ENCODE results near the gene PPP4R3B.

PPP4R3B gene

GRCh38 chr2:55567298-55567697 lies 50.1 kb downstream of the PPP4R3B start:
- H3K4me3 ChIP-seq (replicated peaks; ENCODE audit: low read depth, low read length): no peak overlapping the region
- H3K27me3 ChIP-seq (replicated peaks; ENCODE audit: control insufficient read depth, insufficient read depth, low read length): no peaks in the 10 kb centered on the region
- TF ChIP-seq CTCF (IDR thresholded peaks at IDR 0.05; ENCODE audit: insufficient read depth, low read length, poor library complexity, severe bottlenecking): no peak
- DNase-seq (ENCODE audit: extremely low read depth, insufficient read length): no peak
- H3K36me3 ChIP-seq (ENCODE audit: control insufficient read depth, insufficient read depth, low read length): peaks cover 7% of the 10 kb centered on the region

DNA sequence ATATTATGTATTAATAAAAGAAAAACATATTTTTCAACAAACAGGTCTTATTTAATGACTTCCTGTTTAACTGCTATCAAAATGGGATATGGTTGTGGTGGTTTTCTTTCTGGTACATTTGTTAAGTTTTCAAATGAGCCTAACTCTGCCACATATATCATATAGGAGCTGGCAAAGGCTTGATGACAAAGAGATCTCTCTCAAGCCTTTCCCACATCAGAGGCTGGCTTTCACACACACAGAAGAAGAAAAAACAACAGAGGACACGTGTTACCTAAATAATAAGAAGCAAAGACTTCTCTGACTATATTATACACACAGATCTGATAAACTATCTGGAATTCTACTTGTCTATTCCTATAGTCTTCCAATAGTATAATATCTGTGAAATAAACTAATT lies 51.8 kb downstream of the PPP4R3B start:
- peaks cover 11% of the 10 kb centered on the region for H3K36me3 ChIP-seq (ENCODE audit: control insufficient read depth, insufficient read depth, low read length)

GRCh38 chr2:55560855-55561254 lies 56.6 kb downstream of the PPP4R3B start:
- no peaks in the 10 kb centered on the region for H3K27me3 ChIP-seq (replicated peaks; ENCODE audit: control insufficient read depth, insufficient read depth, low read length)
- no peak overlapping the region for H3K4me3 ChIP-seq (replicated peaks; ENCODE audit: low read depth, low read length)
- no peak for DNase-seq (ENCODE audit: extremely low read depth, insufficient read length)
- H3K36me3 ChIP-seq (ENCODE audit: control insufficient read depth, insufficient read depth, low read length): peaks cover 10% of the 10 kb centered on the region
- no peak for TF ChIP-seq CTCF (IDR thresholded peaks at IDR 0.05; ENCODE audit: insufficient read depth, low read length, poor library complexity, severe bottlenecking)

More for the DNA sequence above, 51.8 kb downstream of the PPP4R3B start:
- H3K27me3 ChIP-seq (replicated peaks; ENCODE audit: control insufficient read depth, insufficient read depth, low read length): no peaks in the 10 kb centered on the region
- H3K4me3 ChIP-seq (replicated peaks; ENCODE audit: low read depth, low read length): no peak overlapping the region
- TF ChIP-seq CTCF (IDR thresholded peaks at IDR 0.05; ENCODE audit: insufficient read depth, low read length, poor library complexity, severe bottlenecking): no peak
- no peak for DNase-seq (ENCODE audit: extremely low read depth, insufficient read length)

DNA sequence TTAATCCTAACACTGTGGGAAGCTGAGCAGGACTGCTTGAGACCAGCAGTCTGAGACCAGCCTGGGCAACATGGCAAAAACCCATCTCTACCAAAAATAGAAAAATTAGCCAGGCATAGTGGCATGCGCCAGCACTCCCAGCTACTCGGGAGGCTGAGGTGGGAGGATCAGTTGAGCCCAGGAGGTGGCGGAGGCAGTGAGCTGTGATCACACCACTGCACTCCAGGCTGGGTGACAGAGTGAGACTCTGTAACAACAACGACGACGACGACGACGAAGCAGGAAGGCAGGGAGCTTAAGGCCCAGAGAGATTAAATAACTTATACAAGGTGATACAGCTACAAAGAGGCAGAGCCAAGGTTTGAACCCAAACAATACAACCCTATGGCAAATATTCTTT lies 60.6 kb downstream of the PPP4R3B start:
- no peak for DNase-seq (ENCODE audit: extremely low read depth, insufficient read length)
- H3K36me3 ChIP-seq (ENCODE audit: control insufficient read depth, insufficient read depth, low read length): peaks cover 4% of the 10 kb centered on the region
- TF ChIP-seq CTCF (IDR thresholded peaks at IDR 0.05; ENCODE audit: insufficient read depth, low read length, poor library complexity, severe bottlenecking): no peak

DNA sequence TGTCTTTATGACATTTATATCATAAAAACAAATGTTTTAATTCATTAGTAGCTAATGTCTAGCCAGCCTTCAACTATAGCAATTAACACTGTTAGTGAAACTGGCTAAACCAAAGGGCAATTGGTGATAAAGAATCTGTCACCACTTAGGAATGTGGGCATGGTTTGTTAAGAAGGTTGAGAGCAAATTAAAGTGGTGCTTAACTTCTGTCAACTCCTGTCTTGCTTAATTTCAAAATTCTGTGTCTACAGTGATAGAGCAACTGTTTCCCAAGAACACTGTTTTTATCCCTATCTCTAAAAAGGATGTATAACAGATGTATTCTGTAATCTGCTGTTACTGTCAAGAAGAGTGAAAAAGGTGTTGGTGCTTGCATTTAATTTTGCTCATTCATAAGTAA lies 61.4 kb downstream of the PPP4R3B start:
- H3K36me3 ChIP-seq (ENCODE audit: control insufficient read depth, insufficient read depth, low read length): peaks cover 3% of the 10 kb centered on the region
- no peaks in the 10 kb centered on the region for H3K27me3 ChIP-seq (replicated peaks; ENCODE audit: control insufficient read depth, insufficient read depth, low read length)
- no peak for DNase-seq (ENCODE audit: extremely low read depth, insufficient read length)
- no peak for TF ChIP-seq CTCF (IDR thresholded peaks at IDR 0.05; ENCODE audit: insufficient read depth, low read length, poor library complexity, severe bottlenecking)
- no peak overlapping the region for H3K4me3 ChIP-seq (replicated peaks; ENCODE audit: low read depth, low read length)

More for the DNA sequence above, 60.6 kb downstream of the PPP4R3B start:
- Histone ChIP-seq H3K27me3 (replicated peaks; ENCODE audit: control insufficient read depth, insufficient read depth, low read length) (no peaks in the 10 kb centered on the region), H3K4me3 (replicated peaks; ENCODE audit: low read depth, low read length) (no peak overlapping the region)

- Histone ChIP-seq H3K36me3 (ENCODE audit: control insufficient read depth, insufficient read depth, low read length) (peaks cover 1% of the 10 kb centered on the region), H3K27me3 (replicated peaks; ENCODE audit: control insufficient read depth, insufficient read depth, low read length) (no peaks in the 10 kb centered on the region), H3K4me3 (replicated peaks; ENCODE audit: low read depth, low read length) (no peak overlapping the region)
- DNase-seq (ENCODE audit: extremely low read depth, insufficient read length): no peak
- TF ChIP-seq CTCF (IDR thresholded peaks at IDR 0.05; ENCODE audit: insufficient read depth, low read length, poor library complexity, severe bottlenecking): no peak
These were observed 64.1 kb downstream of the PPP4R3B start for GRCh38 chr2:55553321-55553720.
